SK-N-SH treated with all-trans-retinoic acid at 6 μM for 48 hours (cell line): ENCODE results near the gene SRRM5.

Experiments used
- ATAC-seq: fragments of 200-7000 bp; cut with Tn5 transposase; 3 replicates; pipeline ENCODE4 v1.9.1; 2020; ENCODE audit warnings: mild to moderate bottlenecking, moderate library complexity
- BACH2 ChIP-seq: fragments of 250-450 bp; sonication (Bioruptor Pico); IDR thresholded peaks from 2 replicates; pipeline ENCODE4 v1.9.0; 2021; ENCODE audit warnings: mild to moderate bottlenecking, borderline replicate concordance
- CSRNP3 ChIP-seq: fragments of 250-450 bp; sonication (Bioruptor Pico); IDR thresholded peaks from 2 replicates; pipeline ENCODE4 v1.5.1; 2021; ENCODE audit warnings: mild to moderate bottlenecking, moderate library complexity
- GLIS3 ChIP-seq: fragments of 250-450 bp; sonication (Bioruptor Pico); IDR thresholded peaks from 2 replicates; pipeline ENCODE4 v1.5.0; 2020; ENCODE audit warnings: mild to moderate bottlenecking, moderate library complexity
- ISL1 ChIP-seq: fragments of 250-450 bp; sonication (Bioruptor Pico); IDR thresholded peaks from 2 replicates; pipeline ENCODE4 v2.1.2; 2022; ENCODE audit warnings: mild to moderate bottlenecking, moderate library complexity
- OSR1 ChIP-seq: fragments of 250-450 bp; sonication (Bioruptor Pico); IDR thresholded peaks from 2 replicates; pipeline ENCODE4 v1.8.0; 2022; ENCODE audit warnings: moderate library complexity, mild to moderate bottlenecking, inconsistent platforms
- POU6F1 ChIP-seq: fragments of 250-450 bp; sonication (Bioruptor Pico); IDR thresholded peaks from 2 replicates; pipeline ENCODE4 v1.8.0; 2021; ENCODE audit warnings: low read depth, mild to moderate bottlenecking, moderate library complexity, borderline replicate concordance
- PPARA ChIP-seq: fragments of 250-450 bp; sonication (Bioruptor Pico); IDR thresholded peaks from 2 replicates; pipeline ENCODE4 v1.5.0; 2020; ENCODE audit warnings: mild to moderate bottlenecking, borderline replicate concordance
- RARB ChIP-seq: fragments of 250-450 bp; sonication (Bioruptor Pico); IDR thresholded peaks from 2 replicates; pipeline ENCODE4 v1.8.0; 2021; ENCODE audit warnings: mild to moderate bottlenecking, moderate library complexity
- SNAI2 ChIP-seq: fragments of 250-450 bp; sonication (Bioruptor Pico); IDR thresholded peaks from 2 replicates; pipeline ENCODE4 v1.5.0; 2020; ENCODE audit warnings: mild to moderate bottlenecking, moderate library complexity
- TCF4 ChIP-seq: fragments of 250-450 bp; sonication (Bioruptor Pico); IDR thresholded peaks from 2 replicates; pipeline ENCODE4 v1.8.0; 2021; ENCODE audit warnings: mild to moderate bottlenecking, moderate library complexity, borderline replicate concordance
- TOX ChIP-seq: fragments of 250-450 bp; sonication (Bioruptor Pico); IDR thresholded peaks from 2 replicates; pipeline ENCODE4 v1.8.0; 2021; ENCODE audit warnings: mild to moderate bottlenecking, moderate library complexity, borderline replicate concordance
- ZC3H10 ChIP-seq: fragments of 250-450 bp; sonication (Bioruptor Pico); IDR thresholded peaks from 2 replicates; pipeline ENCODE4 v1.5.1; 2021; ENCODE audit warnings: mild to moderate bottlenecking, moderate library complexity
- ZFP3 ChIP-seq: fragments of 250-450 bp; sonication (Bioruptor Pico); IDR thresholded peaks from 2 replicates; pipeline ENCODE4 v1.5.0; 2020; ENCODE audit warnings: mild to moderate bottlenecking, moderate library complexity
- ZFP30 ChIP-seq: fragments of 450-650 bp; formaldehyde crosslinking; IDR thresholded peaks from 2 replicates; pipeline ENCODE4 v1.5.0; 2022; ENCODE audit warnings: mild to moderate bottlenecking, moderate library complexity
- ZNF565 ChIP-seq: fragments of 450-650 bp; formaldehyde crosslinking; conservative IDR thresholded peaks from 2 replicates; pipeline ENCODE4 v1.5.0; 2020; ENCODE audit warnings: low read depth, mild to moderate bottlenecking, moderate library complexity
- TF ChIP-seq, protein P1 (sequence below): fragments of 250-450 bp; sonication (Bioruptor Pico); IDR thresholded peaks from 2 replicates; pipeline ENCODE4 v1.5.1; 2020; ENCODE audit warnings: low read depth, mild to moderate bottlenecking, moderate library complexity
- TF ChIP-seq, protein P2 (sequence below): fragments of 250-450 bp; sonication (Bioruptor Pico); IDR thresholded peaks from 2 replicates; pipeline ENCODE4 v1.8.0; 2020; ENCODE audit warnings: mild to moderate bottlenecking, moderate library complexity, borderline replicate concordance
- TF ChIP-seq, protein P3 (sequence below): fragments of 250-450 bp; sonication (Bioruptor Pico); IDR thresholded peaks from 2 replicates; pipeline ENCODE4 v1.5.0; 2020; ENCODE audit warnings: mild to moderate bottlenecking, moderate library complexity

The SRRM5 gene

GRCh38 chr19:43631491-43631890 lies 19.6 kb downstream of the SRRM5 start:
- no peak for ATAC-seq

GRCh38 chr19:43633520-43633919 lies 21.6 kb downstream of the SRRM5 start:
- no peak for ATAC-seq
- TF ChIP-seq ZFP3 (CRISPR knock-in tag) (no peak), TOX (CRISPR knock-in tag) (no peak), ZNF565 (CRISPR knock-in tag) (no peak), BACH2 (CRISPR knock-in tag) (no peak), ISL1 (no peak), POU6F1 (CRISPR knock-in tag) (no peak), TCF4 (CRISPR knock-in tag) (no peak), SNAI2 (CRISPR knock-in tag) (no peak), RARB (CRISPR knock-in tag) (no peak), GLIS3 (no peak), PPARA (no peak)
- TF ChIP-seq, protein P1, sequence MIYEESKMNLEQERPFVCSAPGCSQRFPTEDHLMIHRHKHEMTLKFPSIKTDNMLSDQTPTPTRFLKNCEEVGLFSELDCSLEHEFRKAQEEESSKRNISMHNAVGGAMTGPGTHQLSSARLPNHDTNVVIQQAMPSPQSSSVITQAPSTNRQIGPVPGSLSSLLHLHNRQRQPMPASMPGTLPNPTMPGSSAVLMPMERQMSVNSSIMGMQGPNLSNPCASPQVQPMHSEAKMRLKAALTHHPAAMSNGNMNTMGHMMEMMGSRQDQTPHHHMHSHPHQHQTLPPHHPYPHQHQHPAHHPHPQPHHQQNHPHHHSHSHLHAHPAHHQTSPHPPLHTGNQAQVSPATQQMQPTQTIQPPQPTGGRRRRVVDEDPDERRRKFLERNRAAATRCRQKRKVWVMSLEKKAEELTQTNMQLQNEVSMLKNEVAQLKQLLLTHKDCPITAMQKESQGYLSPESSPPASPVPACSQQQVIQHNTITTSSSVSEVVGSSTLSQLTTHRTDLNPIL (CRISPR knock-in tag), result no peak
- TF ChIP-seq, protein P2, sequence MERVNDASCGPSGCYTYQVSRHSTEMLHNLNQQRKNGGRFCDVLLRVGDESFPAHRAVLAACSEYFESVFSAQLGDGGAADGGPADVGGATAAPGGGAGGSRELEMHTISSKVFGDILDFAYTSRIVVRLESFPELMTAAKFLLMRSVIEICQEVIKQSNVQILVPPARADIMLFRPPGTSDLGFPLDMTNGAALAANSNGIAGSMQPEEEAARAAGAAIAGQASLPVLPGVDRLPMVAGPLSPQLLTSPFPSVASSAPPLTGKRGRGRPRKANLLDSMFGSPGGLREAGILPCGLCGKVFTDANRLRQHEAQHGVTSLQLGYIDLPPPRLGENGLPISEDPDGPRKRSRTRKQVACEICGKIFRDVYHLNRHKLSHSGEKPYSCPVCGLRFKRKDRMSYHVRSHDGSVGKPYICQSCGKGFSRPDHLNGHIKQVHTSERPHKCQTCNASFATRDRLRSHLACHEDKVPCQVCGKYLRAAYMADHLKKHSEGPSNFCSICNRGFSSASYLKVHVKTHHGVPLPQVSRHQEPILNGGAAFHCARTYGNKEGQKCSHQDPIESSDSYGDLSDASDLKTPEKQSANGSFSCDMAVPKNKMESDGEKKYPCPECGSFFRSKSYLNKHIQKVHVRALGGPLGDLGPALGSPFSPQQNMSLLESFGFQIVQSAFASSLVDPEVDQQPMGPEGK (CRISPR knock-in tag), result no peak
- TF ChIP-seq, protein P3, sequence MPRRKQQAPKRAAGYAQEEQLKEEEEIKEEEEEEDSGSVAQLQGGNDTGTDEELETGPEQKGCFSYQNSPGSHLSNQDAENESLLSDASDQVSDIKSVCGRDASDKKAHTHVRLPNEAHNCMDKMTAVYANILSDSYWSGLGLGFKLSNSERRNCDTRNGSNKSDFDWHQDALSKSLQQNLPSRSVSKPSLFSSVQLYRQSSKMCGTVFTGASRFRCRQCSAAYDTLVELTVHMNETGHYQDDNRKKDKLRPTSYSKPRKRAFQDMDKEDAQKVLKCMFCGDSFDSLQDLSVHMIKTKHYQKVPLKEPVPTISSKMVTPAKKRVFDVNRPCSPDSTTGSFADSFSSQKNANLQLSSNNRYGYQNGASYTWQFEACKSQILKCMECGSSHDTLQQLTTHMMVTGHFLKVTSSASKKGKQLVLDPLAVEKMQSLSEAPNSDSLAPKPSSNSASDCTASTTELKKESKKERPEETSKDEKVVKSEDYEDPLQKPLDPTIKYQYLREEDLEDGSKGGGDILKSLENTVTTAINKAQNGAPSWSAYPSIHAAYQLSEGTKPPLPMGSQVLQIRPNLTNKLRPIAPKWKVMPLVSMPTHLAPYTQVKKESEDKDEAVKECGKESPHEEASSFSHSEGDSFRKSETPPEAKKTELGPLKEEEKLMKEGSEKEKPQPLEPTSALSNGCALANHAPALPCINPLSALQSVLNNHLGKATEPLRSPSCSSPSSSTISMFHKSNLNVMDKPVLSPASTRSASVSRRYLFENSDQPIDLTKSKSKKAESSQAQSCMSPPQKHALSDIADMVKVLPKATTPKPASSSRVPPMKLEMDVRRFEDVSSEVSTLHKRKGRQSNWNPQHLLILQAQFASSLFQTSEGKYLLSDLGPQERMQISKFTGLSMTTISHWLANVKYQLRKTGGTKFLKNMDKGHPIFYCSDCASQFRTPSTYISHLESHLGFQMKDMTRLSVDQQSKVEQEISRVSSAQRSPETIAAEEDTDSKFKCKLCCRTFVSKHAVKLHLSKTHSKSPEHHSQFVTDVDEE (CRISPR knock-in tag), result no peak

More at GRCh38 chr19:43631491-43631890, 19.6 kb downstream of the SRRM5 start:
- TF ChIP-seq ZC3H10 (CRISPR knock-in tag) (no peak), CSRNP3 (CRISPR knock-in tag) (no peak), ISL1 (no peak), GLIS3 (no peak), SNAI2 (CRISPR knock-in tag) (no peak), ZFP3 (CRISPR knock-in tag) (no peak), PPARA (no peak), ZFP30 (CRISPR knock-in tag) (no peak), POU6F1 (CRISPR knock-in tag) (no peak), TCF4 (CRISPR knock-in tag) (no peak), OSR1 (CRISPR knock-in tag) (no peak), BACH2 (CRISPR knock-in tag) (no peak)
- TF ChIP-seq, protein P2 (CRISPR knock-in tag), result no peak
- TF ChIP-seq, protein P1 (CRISPR knock-in tag), result no peak
